Thyroid gland (tissue), 4 donors: Measurements from ENCODE around the gene VOPP1. TPM values are rescaled to one million over a fixed set of nuclear protein-coding genes. Genes with fewer than 3 reads are reported as not detected.

Source experiments
- DNase-seq, 2 donors: peaks; one replicate each; pipeline ENCODE4 v3.0.0-alpha.2; 2019
- H3K27ac ChIP-seq, 3 donors: fragments of 200-600 bp; sonication (generic); 1 replicate in 2 of 3; 2 replicates in 1 of 3; pipeline ENCODE4 v1.5.1; 2016 to 2019; ENCODE audit warnings: mild to moderate bottlenecking in 1 of 3, moderate library complexity in 1 of 3
- H3K27me3 ChIP-seq: fragments of 200-600 bp; sonication (generic); one replicate; pipeline ENCODE4 v1.5.1; 2019
- H3K36me3 ChIP-seq, 2 donors: fragments of 200-600 bp; sonication (generic); one replicate each; pipeline ENCODE4 v1.5.1; 2016 to 2019
- H3K4me1 ChIP-seq, 2 donors: fragments of 200-600 bp; sonication (generic); one replicate each; pipeline ENCODE4 v1.5.1; 2017 to 2019
- H3K4me3 ChIP-seq, 3 donors: fragments of 200-600 bp; sonication (generic); replicated peaks in 1 of 3; 1 replicate in 2 of 3; 2 replicates in 1 of 3; pipeline ENCODE4 v1.5.1; 2016; ENCODE audit warnings: mild to moderate bottlenecking in 1 of 3
- H3K9me3 ChIP-seq: fragments of 200-600 bp; sonication (generic); one replicate; pipeline ENCODE4 v1.5.1; 2017
- CTCF ChIP-seq, 6 experiments: fragments of 200-600 bp in 3 of 6; fragments of 450-650 bp in 3 of 6; sonication (generic) in 3 of 6; IDR thresholded peaks; one replicate each; pipeline ENCODE4 v1.5.1; 2016 to 2019; ENCODE audit warnings: antibody characterized with exemption in 6 of 6, mild to moderate bottlenecking in 2 of 6, inconsistent platforms in 1 of 6, moderate library complexity in 1 of 6
- POLR2A ChIP-seq, 2 donors: fragments of 450-650 bp; IDR thresholded peaks; one replicate each; pipeline ENCODE4 v1.6.1; 2017; ENCODE audit warnings: antibody characterized with exemption in 2 of 2, mild to moderate bottlenecking in 2 of 2, moderate library complexity in 1 of 2
- WGBS, 2 donors: methylation state at CpG; one replicate each; pipeline ENCODE4 v1.1.5; 2017; 5-methylcytosine and 5-hydroxymethylcytosine counted together
- intact Hi-C: fragments of 100-400 bp; cut with DNase I; formaldehyde crosslinking; loops from one replicate; pipeline ENCODE4 v1.15.1; 2023
- total RNA-seq, 4 donors: library from RNA; depleted of rRNA; stranded (reverse); fragments of >200 nt; gene quantifications; one replicate each; pipeline ENCODE4 v1.2.3, GENCODE V29; 2016

VOPP1 gene
- total RNA-seq, 4 donors from 2014 or later, result 42.6 to 58.0 (median 46.2) TPM

- WGBS, 2 donors, result 83 to 86% methylated on average over 2 of the region's 3 CpGs
- Histone ChIP-seq H3K4me1 (no peaks in the 10 kb centered on the region), H3K9me3 (no peaks in the 10 kb centered on the region), H3K27me3 (no peaks in the 10 kb centered on the region), H3K4me3 (no peak overlapping the region), H3K36me3 (no peaks in the 10 kb centered on the region), H3K27ac (no peak overlapping the region)
- TF ChIP-seq POLR2A (IDR thresholded peaks at IDR 0.05), result no peak
- TF ChIP-seq CTCF (IDR thresholded peaks at IDR 0.05), result no peak
- intact Hi-C loops, result no loop called here
- no peak for DNase-seq
These were observed 102.6 kb downstream of the VOPP1 start for GRCh38 chr7:55469721-55470120.

GRCh38 chr7:55469271-55469681 is 103.0 kb downstream of the VOPP1 start:
- H3K9me3 ChIP-seq, result no peaks in the 10 kb centered on the region
- DNase-seq, result no peak
- TF ChIP-seq CTCF (IDR thresholded peaks at IDR 0.05), result no peak
- no peak for TF ChIP-seq POLR2A (IDR thresholded peaks at IDR 0.05)
- H3K27ac ChIP-seq, result no peak overlapping the region
- WGBS, 2 donors, result 79 to 85% methylated on average over 2 of the region's 2 CpGs
- intact Hi-C loops, result no loop called here
- H3K27me3 ChIP-seq, result no peaks in the 10 kb centered on the region
- no peak overlapping the region for H3K4me3 ChIP-seq
- no peaks in the 10 kb centered on the region for H3K4me1 ChIP-seq
- H3K36me3 ChIP-seq, result no peaks in the 10 kb centered on the region

GRCh38 chr7:55468495-55468894 is 103.8 kb downstream of the VOPP1 start:
- H3K4me3 ChIP-seq, result no peak overlapping the region
- intact Hi-C loops, result no loop called here
- WGBS, 2 donors, result 94 to 99% methylated on average over 8 of the region's 8 CpGs

GRCh38 chr7:55467047-55467593 is 105.2 kb downstream of the VOPP1 start:
- no peak overlapping the region for H3K27ac ChIP-seq
- TF ChIP-seq POLR2A (IDR thresholded peaks at IDR 0.05) (no peak), CTCF (IDR thresholded peaks at IDR 0.05) (no peak)
- 95 to 100% methylated on average over 6 to 7 of the region's 7 CpGs for WGBS, 2 donors

More at GRCh38 chr7:55468495-55468894, 103.8 kb downstream of the VOPP1 start:
- H3K27me3 ChIP-seq, result no peaks in the 10 kb centered on the region
- TF ChIP-seq CTCF (IDR thresholded peaks at IDR 0.05), result no peak
- H3K36me3 ChIP-seq, result no peaks in the 10 kb centered on the region
- H3K9me3 ChIP-seq, result no peaks in the 10 kb centered on the region
- no peak for DNase-seq
- no peak overlapping the region for H3K27ac ChIP-seq
- no peaks in the 10 kb centered on the region for H3K4me1 ChIP-seq

GRCh38 chr7:55465691-55466090 is 106.6 kb downstream of the VOPP1 start:
- Histone ChIP-seq H3K4me1 (no peaks in the 10 kb centered on the region), H3K4me3 (no peak overlapping the region), H3K36me3 (no peaks in the 10 kb centered on the region), H3K27ac (no peak overlapping the region), H3K27me3 (no peaks in the 10 kb centered on the region), H3K9me3 (no peaks in the 10 kb centered on the region)
- WGBS, 2 donors, result 91% methylated on average over 2 of the region's 2 CpGs
- no peak for DNase-seq
- intact Hi-C loops, result no loop called here
- TF ChIP-seq POLR2A (IDR thresholded peaks at IDR 0.05) (no peak), CTCF (IDR thresholded peaks at IDR 0.05) (no peak)

More at GRCh38 chr7:55467047-55467593, 105.2 kb downstream of the VOPP1 start:
- H3K27me3 ChIP-seq, result no peaks in the 10 kb centered on the region
- H3K4me3 ChIP-seq, result no peak overlapping the region
- no peaks in the 10 kb centered on the region for H3K9me3 ChIP-seq
- H3K4me1 ChIP-seq, result no peaks in the 10 kb centered on the region
- no peaks in the 10 kb centered on the region for H3K36me3 ChIP-seq
- intact Hi-C loops, result no loop called here
- no peak for DNase-seq
